IPS-NIHi7 (cell line): ENCODE data around the gene SFMBT2.
A peak's percentile ranks its signal among the peaks of the same experiment; 100 is the strongest.

Experiments used
- DNase-seq: peaks from one replicate; pipeline ENCODE4 v3.0.0; 2012; ENCODE audit warnings: mixed read lengths; ENCODE audit errors: extremely low spot score

Gene SFMBT2

DNA sequence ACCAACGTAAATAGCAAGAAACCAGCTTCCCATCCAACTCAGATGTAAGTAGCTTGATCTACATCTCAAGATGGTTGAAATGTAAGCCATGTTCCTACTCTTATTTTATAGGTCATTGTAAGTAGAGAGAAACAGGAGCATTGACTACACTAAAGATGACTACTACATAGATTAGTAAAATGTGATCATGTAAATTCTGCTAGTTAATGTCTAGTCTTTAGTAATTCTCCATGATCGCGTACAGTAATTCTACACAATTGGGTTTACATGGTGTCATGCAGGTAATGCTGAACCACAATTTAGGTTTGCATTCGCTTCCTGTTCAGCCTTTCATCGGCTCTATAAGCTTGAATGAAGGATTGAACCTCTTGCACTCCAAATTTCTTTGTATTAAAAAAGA, 14.9 kb upstream of the SFMBT2 start:
- DNase-seq = no peak

DNA sequence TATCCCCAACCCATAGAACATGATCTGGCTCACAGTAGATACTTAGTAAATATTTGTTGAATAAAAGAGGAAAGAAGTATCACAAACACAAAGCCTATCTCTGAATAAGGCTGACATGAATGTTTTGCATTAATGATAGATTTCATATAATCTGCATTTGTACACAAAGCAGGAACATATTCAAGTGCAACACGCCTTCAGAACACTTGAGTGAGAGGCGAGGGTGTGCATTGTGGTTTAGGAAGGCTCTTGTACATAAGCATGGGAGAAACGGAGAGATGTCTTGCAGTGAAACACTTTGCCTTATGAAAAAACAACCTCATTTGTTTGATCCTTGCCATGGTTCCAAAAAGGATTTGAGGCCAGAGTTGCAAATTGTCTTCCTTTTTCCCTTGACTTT, 14.1 kb upstream of the SFMBT2 start:
- no peak for DNase-seq

DNA sequence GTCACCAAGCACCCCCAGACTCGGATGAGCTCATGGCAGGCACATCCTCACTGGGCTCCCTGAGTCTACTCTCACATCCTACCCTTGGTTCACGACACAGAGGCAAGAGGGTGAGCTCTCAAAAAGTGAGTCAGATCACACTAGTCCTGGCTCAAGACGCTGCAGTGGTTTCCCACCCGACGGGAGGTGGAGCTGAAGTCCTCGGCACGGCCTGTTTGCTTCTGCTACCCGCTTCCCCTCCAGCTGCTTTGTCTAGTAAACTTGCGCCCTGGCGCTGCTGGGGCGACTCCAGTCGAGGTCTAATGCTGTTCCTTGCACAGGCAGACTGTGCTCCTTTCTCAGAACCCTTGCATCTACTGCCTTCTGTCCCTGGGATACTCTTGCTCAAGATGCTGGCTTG, 13.5 kb upstream of the SFMBT2 start:
- peak; percentile 49 for DNase-seq

DNA sequence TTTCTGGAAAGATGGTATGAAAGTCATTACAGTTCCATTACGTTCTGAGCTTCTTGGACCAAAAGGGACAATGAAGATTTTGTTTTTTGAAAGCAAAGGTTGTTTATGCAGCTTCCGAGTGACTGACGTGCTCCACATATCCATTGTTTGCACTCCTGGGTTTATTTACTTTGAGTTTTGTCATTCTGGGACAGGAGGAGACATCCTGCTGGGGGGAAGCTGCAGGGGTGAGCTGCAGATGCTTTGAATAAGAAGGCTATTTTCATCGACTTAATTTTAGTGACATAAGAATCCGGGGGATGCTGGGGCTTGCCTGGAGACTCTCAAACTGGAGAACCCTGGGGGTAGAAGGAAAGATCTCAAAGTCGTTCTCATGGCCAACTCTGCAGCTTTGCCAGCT, 12.7 kb upstream of the SFMBT2 start:
- no peak for DNase-seq

DNA sequence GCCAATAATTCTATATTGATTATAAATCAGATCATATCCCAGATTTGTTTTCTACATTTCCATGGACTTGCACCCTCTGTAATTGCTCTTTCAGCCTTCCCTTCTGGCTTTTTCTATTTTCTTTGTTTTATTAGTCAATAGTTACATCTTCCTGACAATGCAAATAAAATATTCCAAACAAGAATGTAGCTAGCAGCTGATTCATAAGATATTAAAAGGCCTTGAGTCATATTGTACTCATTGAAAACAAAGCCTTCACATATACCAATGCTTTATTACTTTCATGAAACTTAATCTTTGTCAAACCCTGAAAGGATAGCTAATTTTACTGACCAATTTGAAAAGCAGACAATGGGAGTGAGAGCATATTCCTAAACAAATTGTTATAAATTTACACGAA, 10.7 kb upstream of the SFMBT2 start:
- DNase-seq = no peak

DNA sequence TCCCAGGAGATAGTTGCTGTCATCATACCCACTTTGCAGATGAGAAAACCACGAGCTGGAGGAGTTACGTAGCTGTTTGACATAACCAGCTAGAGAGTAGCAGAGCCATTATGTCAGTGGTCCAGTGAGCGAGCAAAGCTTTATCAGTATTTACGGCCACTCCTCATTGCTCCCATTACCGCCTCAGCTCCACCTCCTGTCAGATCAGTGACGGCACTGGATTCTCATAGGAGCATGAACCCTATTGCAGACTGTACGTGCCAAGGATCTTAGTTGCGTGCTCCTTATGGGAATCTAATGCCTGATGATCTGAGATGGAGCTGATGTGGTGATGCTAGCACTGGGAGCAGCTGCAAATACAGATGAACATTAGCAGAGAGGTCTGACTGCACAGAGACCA, 9.2 kb upstream of the SFMBT2 start:
- DNase-seq = no peak

DNA sequence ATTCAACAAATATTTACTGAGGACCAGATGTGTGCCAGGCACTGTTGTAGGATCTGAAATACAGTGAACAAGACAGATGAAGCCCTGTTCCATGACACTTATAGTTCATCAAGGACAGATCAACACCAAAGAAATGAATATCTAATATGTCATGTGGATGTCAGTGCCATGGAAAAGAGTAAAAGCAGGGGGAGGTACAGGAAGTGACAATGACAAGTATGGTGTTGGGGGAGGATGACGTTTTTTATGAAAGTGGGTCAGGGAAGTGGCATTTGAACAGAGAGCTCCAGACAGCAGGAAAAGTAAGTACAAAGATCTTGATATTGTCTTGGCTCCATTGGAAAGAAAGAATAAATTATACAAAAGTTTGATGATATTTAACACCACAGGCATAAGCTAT, 7.0 kb upstream of the SFMBT2 start:
- no peak for DNase-seq

DNA sequence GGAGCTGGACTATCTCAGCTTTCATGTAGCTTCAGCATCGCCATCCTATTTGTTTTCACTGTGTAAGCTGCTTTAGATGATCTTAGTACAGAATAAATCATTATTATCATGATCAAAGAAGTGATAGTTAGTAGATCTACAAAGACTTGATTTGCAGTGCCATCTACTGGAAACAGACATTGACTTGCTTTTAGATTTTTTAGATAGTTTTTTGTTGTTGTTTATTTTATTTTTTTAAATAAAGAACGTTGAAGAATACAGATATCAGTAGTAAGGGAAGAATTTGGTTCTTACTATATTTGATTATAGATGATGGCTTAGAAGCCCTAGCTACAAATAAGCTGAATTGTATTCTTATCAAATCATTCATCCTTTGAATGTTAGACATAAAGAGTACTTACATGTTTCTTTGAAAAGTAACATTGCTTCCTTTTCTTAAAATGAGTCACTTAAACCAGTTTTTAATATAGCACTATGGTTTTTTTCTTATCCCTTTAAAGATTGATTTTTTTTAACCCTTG, 6.3 kb upstream of the SFMBT2 start:
- no peak for DNase-seq

DNA sequence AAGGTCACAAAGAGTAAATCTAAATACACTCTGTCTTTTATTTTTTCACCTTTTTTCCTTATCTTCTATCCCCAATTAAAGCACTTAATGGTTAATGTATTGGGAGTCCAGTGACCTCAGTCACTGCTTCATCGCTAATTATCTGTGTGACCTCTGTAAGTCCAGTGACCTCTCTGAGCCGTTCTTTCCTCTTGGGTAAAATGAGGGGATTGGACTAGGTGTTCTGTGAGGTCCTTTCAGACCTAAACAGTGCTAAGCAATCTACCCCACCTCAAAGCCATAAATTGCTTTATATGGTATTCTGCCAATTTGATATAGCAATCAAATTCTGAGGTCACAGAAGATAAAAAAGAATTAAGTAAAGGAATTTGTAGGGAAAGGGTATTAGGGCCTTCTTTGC, 3.9 kb upstream of the SFMBT2 start:
- DNase-seq = no peak

DNA sequence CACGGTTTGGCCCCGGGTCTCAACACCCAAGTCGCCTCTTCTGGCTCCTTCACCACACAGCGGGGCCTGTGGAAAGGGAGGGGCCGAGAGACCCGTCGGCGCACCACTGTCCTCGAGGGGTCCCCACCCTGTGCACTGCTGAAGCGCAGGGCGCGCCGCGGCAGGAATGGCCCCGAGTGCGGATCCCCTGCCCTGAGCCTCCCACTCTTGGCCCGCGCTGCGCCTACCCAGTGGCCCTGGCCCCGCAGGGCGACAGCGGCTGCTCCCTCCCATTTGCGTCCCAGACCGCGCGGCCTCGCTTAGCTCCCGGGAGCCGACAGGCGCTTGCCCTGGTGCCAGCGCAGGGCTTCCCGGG, 2.1 kb upstream of the SFMBT2 start:
- no peak for DNase-seq

DNA sequence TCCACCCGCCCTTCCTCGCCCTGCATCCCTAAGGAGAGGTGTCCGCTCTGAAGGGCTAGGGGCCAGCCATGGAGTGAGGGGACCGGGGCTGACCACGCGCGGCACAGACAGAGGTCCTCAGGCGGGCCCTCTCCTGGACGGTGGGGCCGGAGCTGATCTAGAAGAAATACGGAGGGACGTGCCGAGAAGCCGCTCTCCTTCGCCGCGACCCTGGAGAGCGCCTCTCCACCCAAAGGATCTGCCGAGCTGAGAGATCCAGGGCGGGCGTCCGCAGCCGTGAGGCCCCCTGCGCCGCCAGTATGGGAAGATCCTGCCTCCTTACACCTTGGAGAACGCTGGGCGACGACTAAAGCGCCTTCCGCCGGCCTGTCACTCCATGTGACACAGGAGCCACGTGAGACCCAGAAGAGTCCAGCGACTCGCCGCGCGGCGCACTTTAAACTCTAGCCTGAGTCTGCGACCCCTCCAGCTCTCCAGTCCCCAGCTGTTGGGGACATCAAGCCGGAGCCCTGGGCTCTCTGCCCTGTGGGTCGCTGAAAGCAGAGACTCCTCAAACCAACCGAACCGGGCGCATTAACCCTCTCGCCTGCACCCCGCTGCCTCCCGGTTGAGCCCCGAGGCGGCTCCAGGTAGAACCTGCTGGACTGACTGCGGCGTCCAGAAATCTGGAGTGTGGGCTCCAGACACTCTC, 1.5 kb upstream of the SFMBT2 start:
- DNase-seq = peak; percentile 29

DNA sequence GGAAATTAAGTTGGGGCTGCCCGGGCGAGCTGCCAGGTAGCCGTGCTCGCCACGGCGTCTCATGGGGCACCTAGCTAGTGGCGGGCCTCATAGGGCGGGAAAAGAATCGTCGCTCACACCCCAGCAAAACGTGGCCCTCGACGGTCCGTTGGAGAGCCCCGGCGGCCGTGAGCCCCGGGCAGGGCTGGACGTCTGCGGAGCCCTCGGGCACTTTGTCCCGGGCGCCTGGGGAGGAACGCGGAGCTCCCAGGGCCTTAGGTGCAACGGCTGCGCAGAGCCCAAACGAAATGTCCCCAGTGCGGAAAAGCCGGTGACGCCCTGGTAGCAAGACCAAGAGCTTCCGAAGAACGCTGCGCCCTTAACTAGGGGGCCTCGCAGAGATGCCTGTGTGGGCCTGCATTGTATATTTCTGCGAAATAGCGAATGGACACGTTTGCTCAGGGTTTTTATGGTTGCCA, 866 bp upstream of the SFMBT2 start:
- DNase-seq = no peak

DNA sequence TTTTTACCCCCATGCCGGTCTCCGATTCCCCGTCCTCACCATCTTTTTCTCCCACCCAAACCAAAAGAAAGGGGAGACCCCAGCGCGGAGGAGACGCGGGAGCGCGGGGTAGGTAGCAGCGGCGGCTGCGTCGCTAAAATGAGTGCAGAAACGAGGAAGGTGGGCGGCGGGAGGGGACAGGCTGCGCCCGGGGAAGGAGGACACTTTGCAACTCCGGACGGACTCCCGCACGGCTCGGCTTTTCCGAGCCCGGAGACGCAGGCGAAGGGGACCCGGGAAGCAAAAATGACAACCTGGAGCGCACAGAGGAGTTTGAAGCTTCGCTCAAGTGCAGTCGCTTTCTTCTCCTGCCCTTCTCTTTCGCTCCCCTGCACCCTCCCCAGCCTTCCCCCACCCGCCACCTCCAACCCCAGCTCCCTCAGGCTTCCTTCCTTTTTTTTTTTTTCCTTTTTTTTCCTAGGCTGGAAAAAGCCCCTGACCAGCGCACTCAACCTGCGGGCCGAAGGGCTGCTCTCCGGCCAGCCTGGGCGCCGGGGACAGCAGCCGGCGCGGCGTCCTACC, 453 bp downstream of the SFMBT2 start:
- DNase-seq = peak; percentile 42

DNA sequence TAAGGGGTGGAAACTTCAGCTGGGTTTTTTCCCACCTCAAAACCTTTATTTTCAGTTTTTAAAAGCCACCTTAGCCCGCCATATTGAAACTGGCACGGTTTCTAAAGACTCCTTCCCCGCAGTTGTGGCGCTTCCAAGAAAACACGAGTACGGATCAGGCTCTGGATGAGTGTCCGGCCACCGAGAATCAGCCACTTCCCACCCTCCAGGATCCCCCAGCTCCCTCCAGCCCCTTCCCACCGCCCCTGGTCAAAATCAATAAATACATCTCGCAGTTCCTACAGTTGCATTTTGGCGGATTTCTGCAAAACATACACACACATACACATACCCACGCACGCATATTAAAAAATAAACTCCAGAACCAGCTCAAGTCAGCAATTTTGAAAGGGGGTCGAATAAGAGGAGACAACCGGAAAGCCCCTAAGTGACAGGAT, 1.1 kb downstream of the SFMBT2 start:
- no peak for DNase-seq

DNA sequence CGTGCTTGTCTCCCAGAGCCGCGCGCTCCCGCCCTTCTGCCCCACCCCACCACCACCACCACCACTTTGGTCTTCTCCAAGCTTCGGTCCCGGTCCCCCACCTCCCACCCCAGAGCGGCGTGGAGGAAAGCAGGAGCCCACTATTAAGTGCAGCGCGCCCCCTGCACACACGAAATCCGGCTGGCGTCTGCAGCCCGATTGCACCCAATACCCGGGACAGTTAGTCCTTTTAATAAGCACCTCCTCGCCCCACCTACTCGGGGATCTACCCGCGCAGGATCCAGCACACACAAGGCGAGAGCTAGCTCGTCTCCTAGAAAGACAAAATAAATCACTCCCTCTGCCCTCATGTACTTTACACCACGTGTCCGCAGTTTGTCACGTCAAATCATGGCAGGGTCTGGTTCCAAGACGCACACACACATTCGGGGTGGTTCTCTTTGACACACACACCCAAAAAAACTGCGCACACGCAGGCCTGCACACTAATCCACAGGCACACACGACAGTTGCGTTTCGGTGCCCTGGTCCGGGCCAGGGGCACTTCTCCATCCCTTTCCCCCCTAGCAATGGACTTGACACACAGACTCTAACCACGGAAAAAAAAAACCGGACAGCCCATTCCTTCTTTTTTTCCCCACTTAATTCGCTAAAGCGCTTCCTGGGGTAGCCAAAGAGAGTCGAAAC, 1.6 kb downstream of the SFMBT2 start:
- DNase-seq = no peak

DNA sequence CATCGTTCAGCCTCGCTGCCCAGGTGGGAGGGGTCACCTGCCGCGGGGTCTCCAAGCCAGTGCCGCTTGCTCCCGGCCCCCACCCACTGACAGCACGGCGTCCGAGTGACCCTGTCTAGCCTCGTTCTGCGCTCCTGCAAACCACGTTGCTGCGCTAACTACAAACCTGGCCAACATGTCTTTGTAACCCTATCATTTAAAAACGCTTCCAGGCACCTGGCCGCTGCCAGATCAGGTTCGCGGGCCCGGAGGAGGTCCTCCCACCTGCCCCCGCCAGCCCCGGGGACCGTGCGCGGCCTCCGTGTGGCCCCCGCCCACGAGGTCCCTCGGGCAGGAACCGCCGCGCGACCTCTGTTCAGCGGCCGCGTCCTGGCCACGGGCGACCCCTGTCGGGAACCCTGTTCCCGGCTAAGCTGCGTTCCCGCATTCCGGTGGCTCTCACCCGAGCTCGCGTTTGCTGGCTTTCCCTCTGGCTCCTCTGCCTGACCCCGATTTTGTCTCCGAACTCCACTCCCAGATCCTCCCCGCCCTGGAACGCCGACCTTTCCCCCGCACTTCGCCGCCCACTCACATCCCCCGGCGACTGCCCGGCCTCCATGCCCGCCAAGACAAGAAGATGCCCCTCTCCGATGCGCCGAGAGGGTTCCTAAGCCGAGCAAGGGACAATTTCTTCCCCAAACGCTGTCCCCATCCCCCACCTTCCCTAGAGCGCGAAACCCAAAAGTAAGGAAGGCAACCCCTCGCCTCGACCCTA, 2.4 kb downstream of the SFMBT2 start:
- DNase-seq = peak; percentile 40

DNA sequence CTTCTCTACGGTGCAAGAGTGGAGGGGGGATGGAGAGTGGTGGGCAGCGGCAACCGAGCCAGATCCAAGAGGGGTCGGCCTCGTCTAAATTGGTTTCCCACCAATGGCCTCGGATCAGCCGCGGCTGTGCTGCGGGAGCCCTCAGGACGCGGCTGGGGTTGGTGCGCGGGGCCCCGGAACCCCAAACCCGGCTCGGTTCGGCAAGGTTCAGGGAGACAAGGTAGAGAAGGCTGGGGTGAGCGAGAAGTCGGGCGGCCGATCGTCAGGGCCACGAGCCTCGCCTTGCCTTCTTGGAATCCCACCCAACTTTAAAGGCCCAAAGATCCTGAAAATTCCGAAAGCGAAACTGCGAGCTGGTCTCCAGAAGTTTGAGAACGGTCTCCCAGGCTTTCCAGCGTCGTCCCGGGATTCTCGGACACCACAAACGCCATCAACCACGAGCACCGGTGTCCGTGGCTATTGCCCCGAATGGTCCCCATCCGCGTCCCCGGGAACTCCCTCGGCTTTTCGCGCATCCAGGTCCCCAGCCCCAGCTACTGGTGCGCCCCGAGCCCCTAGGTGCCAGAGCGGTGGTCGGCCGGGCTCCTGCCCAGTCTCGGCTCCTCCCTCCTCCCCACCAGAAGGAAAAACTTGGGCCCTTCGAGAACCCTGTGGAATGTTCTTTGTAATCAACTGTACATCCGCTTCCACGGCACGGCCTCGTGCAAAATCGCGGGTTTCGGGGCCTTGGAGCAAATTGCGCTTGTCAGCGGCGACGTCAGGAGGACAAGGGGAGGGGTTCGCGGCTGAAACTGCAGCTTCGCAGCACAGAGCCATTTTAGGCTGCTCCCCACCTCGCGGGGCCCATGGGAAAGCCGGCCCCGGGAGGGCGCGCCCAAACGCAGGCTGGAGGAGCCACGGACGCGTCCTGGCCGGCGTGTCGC, 3.2 kb downstream of the SFMBT2 start:
- peak; percentile 28 for DNase-seq

DNA sequence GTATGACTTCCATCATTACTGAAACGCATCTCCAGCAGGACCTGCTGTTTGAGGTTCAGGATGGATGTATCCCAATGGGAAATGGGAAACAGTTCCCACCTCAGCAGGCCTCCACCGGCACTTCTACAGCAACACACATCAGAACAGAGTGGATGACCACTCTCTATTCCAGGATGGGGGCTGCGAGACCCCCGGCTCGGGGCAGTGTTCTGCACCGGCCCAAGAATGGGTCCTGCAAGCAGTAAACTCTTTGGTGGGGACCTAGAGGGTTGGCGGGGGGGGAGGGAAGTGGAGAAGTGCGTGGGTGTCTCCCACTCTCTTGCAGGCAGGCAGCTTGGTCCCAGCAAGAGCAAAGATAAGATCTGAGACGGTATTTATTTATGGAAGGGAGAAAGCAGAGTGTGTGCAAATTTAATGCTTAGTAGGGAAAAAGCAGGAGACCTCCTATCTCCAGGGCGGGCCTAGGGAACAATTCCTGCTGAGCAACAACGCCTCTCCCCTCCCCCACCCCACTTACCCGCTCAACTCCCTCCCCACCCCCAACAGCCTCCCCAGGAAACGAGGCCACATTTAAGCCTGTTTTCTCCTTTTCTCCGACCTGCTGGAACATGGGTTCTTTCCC, 4.0 kb downstream of the SFMBT2 start:
- DNase-seq = peak; percentile 42

DNA sequence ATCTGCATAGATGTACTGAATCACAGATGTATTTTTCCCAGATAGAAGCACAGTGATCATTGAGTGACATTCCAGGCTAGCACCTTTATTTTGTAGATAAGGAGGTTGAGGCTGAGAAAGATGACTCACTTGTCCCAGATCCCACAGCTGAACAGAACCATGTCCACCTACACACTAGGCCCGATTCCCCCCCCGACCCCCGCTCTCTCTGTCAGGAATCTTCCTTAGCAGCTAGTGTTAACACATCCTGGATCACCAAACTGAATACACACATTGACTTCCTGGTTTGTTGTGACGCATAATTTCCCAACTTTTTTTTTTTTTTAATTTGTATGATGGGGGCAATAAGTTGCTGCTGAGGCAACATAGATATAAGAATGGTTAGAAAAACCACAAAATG, 5.2 kb downstream of the SFMBT2 start:
- no peak for DNase-seq

DNA sequence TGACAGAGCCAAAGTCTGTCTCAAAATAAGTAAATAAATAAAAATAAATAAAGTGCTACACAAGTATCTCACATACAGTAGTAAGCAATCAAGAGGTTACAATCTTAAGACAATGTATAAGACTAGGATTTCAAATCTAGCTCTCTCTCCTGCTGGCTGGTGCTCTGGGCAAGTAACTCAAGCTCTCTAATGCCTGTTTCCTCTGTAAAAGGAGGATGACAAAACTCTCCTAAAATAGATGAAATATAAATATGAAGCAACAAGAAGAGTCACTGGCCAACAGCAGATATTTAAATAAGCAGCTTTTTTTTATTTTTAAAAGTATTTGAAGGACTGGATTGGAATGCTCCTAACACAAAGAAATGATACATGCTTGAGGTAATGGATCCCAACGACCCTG, 7.2 kb downstream of the SFMBT2 start:
- DNase-seq = no peak

DNA sequence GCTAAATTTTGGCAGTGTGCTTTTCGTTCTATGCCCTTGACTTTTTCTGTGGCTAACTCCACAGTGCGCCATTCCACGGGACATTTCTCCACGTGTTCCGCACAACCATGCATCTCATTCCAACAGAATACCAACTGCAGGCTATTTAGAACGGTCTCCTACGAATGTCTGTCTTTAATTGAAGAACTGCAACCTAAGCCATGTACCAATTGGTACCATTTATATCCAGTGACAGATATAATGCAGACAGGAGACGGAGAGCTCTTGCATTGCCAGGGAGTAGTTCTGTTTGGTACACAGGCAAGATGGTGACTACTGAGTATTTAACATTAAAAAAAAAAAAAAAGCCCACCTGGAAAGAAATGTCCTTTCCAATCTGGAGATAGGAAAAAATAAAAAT, 9.1 kb downstream of the SFMBT2 start:
- no peak for DNase-seq
